HepG2 (cell line): ENCODE measurements around the gene MTOR. TPM values are rescaled to one million over a fixed set of nuclear protein-coding genes. Genes with fewer than 3 reads are reported as not detected.

Experiments
- ARNT2 ChIP-seq: sonication (generic); formaldehyde crosslinking; IDR thresholded peaks from 2 replicates; pipeline ENCODE4 v1.8.0; 2022; ENCODE audit warnings: mild to moderate bottlenecking, low read depth, missing genetic modification reagents, moderate library complexity
- BCLAF1 ChIP-seq: fragments of 450-650 bp; IDR thresholded peaks from 2 replicates; pipeline ENCODE4 v1.6.1; 2017; ENCODE audit warnings: mild to moderate bottlenecking
- EZH2 ChIP-seq: conservative IDR thresholded peaks from 2 replicates; pipeline ENCODE4 v1.6.1; 2012; ENCODE audit warnings: mild to moderate bottlenecking, low read depth, low read length, moderate library complexity
- HHEX ChIP-seq: IDR thresholded peaks from 2 replicates; pipeline ENCODE4 v1.6.1; 2016; ENCODE audit warnings: control low read depth
- IKZF5 ChIP-seq: IDR thresholded peaks from 2 replicates; pipeline ENCODE4 v1.6.1; 2018; ENCODE audit warnings: missing genetic modification reagents, mild to moderate bottlenecking, missing compliant biosample characterization
- JUN ChIP-seq: sonication (generic); formaldehyde crosslinking; IDR thresholded peaks from 2 replicates; pipeline ENCODE4 v1.4.0; 2020; ENCODE audit warnings: mild to moderate bottlenecking, missing genetic modification reagents
- MNT ChIP-seq: fragments of 450-650 bp; IDR thresholded peaks from 2 replicates; pipeline ENCODE4 v1.6.1; 2016
- MTF2 ChIP-seq: sonication (generic); formaldehyde crosslinking; IDR thresholded peaks from 2 replicates; pipeline ENCODE4 v1.5.0; 2020; ENCODE audit warnings: missing genetic modification reagents, borderline replicate concordance
- RNF219 ChIP-seq: sonication (generic); formaldehyde crosslinking; IDR thresholded peaks from 2 replicates; pipeline ENCODE4 v1.5.0; 2020; ENCODE audit warnings: mild to moderate bottlenecking, missing genetic modification reagents
- SIX4 ChIP-seq: sonication (generic); formaldehyde crosslinking; IDR thresholded peaks from 2 replicates; pipeline ENCODE4 v1.4.0; 2020; ENCODE audit warnings: missing genetic modification reagents
- SRF ChIP-seq: IDR thresholded peaks from 2 replicates; pipeline ENCODE4 v1.6.1; 2011; ENCODE audit warnings: mild to moderate bottlenecking, low read depth, low read length, moderate library complexity
- TP53 ChIP-seq: sonication (generic); formaldehyde crosslinking; conservative IDR thresholded peaks from 2 replicates; pipeline ENCODE4 v1.4.0; 2020; ENCODE audit warnings: missing genetic modification reagents
- ZBTB46 ChIP-seq: sonication (generic); formaldehyde crosslinking; IDR thresholded peaks from 2 replicates; pipeline ENCODE4 v1.4.0; 2020; ENCODE audit warnings: mild to moderate bottlenecking, missing genetic modification reagents, borderline replicate concordance
- ZBTB7A ChIP-seq: sonication (generic); formaldehyde crosslinking; IDR thresholded peaks from 2 replicates; pipeline ENCODE4 v1.8.0; 2022; ENCODE audit warnings: mild to moderate bottlenecking, missing genetic modification reagents
- ZFP62 ChIP-seq: sonication (generic); formaldehyde crosslinking; IDR thresholded peaks from 2 replicates; pipeline ENCODE4 v1.4.0; 2020; ENCODE audit warnings: missing genetic modification reagents
- ZNF207 ChIP-seq: fragments of 450-650 bp; IDR thresholded peaks from 2 replicates; pipeline ENCODE4 v1.6.1; 2016; ENCODE audit warnings: antibody characterized with exemption, borderline replicate concordance
- ZNF282 ChIP-seq: fragments of 450-650 bp; IDR thresholded peaks from 2 replicates; pipeline ENCODE4 v1.6.1; 2018; ENCODE audit not compliant: partially characterized antibody
- ZNF576 ChIP-seq: sonication (generic); formaldehyde crosslinking; IDR thresholded peaks from 2 replicates; pipeline ENCODE4 v1.4.0; 2020; ENCODE audit warnings: mild to moderate bottlenecking, missing genetic modification reagents
- ZNF678 ChIP-seq: sonication (generic); formaldehyde crosslinking; IDR thresholded peaks from 2 replicates; pipeline ENCODE4 v1.4.0; 2020; ENCODE audit warnings: mild to moderate bottlenecking, missing genetic modification reagents
- ZNF709 ChIP-seq: sonication (generic); formaldehyde crosslinking; IDR thresholded peaks from 2 replicates; pipeline ENCODE4 v1.5.0; 2020; ENCODE audit warnings: mild to moderate bottlenecking, missing genetic modification reagents
- polyA plus RNA-seq, 8 experiments: library from polyadenylated mRNA; depleted of rRNA in 3 of 8; stranded (reverse) in 7 of 8; unstranded in 1 of 8; fragments of >200 nt; fragmentation: Illumina TruSeq in 4 of 8; extraction: Trizol in 4 of 8; gene quantifications; 2 replicates each; pipeline versions ENCODE4 v1.2.1 to v1.2.3, GENCODE V29; 2011 to 2016; ENCODE audit warnings: low read depth in 4 of 8, missing spikeins in 1 of 8, mixed read lengths in 1 of 8; ENCODE audit not compliant: insufficient read depth in 1 of 8
- total RNA-seq, 5 experiments: library from RNA; depleted of rRNA; stranded (reverse); fragments of >200 nt; fragmentation: Illumina TruSeq; extraction: Trizol; gene quantifications; 2 replicates each; pipeline ENCODE4 v1.2.3, GENCODE V29; 2016; ENCODE audit warnings: low read depth in 1 of 5

MTOR gene
- total and polyA plus RNA-seq, 2 of the 13 experiments (the other 11 are each of a cell fraction or from before 2014, with no cell fraction given), result 24.6 to 34.6 TPM

- TF ChIP-seq MNT, result peak; percentile 80
- TF ChIP-seq EZH2, result no peak
- TF ChIP-seq ZFP62, result no peak
- TF ChIP-seq SRF, result 0 out of 2 replicates have a peak, but pooled peaks have one; percentile 1
- TF ChIP-seq TP53 (CRISPR knock-in tag), result no peak
- TF ChIP-seq JUN (CRISPR knock-in tag), result peak; percentile 80
- TF ChIP-seq HHEX (CRISPR knock-in tag), result no peak
- peak; percentile 12; the same call in 1 of the 2 replicates for TF ChIP-seq SIX4 (CRISPR knock-in tag)
- peak; percentile 66; the same call in 1 of the 2 replicates for TF ChIP-seq ZNF678 (CRISPR knock-in tag)
- no peak for TF ChIP-seq RNF219 (CRISPR knock-in tag)
- TF ChIP-seq ZNF576, result no peak
- 0 out of 2 replicates have a peak, but pooled peaks have one; percentile 48 for TF ChIP-seq ZBTB46 (CRISPR knock-in tag)
- TF ChIP-seq ZNF207, result no peak
- TF ChIP-seq IKZF5 (CRISPR knock-in tag), result 0 out of 2 replicates have a peak, but pooled peaks have one; percentile 68
- no peak for TF ChIP-seq ZNF709
- TF ChIP-seq ZBTB7A (CRISPR knock-in tag), result peak; percentile 15; the same call in 1 of the 2 replicates
- TF ChIP-seq MTF2, result no peak
- no peak for TF ChIP-seq ZNF282
- TF ChIP-seq ARNT2 (CRISPR knock-in tag), result peak; percentile 60
- TF ChIP-seq BCLAF1, result no peak
Observed at GRCh38 chr1:11272832-11273594, 10.7 kb upstream of the MTOR start, which contains the start of gene UBIAD1 (continued).
